ENCODE data around the gene DUS2. TPM values are rescaled to one million over a fixed set of nuclear protein-coding genes. Genes with fewer than 3 reads are reported as not detected.

The DUS2 gene
- total and polyA plus RNA-seq, 7 donors = 3.6 to 17.3 (median 6.6) TPM

DNA sequence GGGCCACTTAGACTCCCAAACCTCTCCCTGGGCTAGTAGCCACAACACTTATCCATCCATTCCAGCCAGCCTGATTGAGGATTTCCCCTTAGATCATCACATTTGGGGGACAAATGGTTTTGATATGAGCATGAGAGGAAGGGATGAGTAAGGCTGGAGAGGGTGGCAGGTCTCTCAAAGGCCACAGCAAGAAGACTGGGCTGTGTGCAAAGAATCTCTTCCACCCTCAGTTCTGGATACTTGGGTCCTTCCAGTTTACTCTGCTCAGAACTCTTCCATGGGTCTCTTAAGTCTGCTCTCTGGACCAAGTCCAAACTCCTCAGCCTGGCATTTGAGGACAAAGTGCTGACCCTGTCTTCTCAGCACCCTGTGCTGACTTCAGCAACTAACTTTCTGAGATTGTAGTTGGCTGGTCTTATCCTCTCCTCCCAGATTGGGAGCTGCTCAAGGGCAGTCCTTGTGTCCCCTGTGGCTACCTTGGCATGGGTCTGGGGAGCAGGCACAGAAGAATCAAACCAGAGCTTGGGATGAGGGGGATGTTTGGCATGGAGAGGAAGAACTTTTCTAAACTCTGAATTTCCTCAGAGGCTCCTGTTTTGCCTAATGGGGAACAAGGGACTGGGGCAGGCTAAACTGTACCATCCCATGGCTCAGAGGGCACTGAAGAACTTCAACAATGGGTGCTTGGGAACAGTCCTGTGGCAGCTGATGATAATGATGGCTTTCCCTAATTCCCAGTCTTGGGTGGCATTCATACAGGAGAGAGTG lies 59.0 kb downstream of the DUS2 start:
- DNase-seq = no peak
- Histone ChIP-seq H3K27ac (peak overlapping the region in 1 of 4 donors; percentile 18), H3K9me3 (no peaks in the 10 kb centered on the region), H3K4me3 (no peak overlapping the region), H3K4me1 (peaks cover 0 to 34% (median 22%) of the 10 kb centered on the region in 4 donors), H3K36me3 (peaks cover 0 to 20% (median 5%) of the 10 kb centered on the region in 4 donors), H3K27me3 (no peaks in the 10 kb centered on the region)
- intact Hi-C loops (cut with DNase I) = no loop called here
- TF ChIP-seq POLR2AphosphoS5 (IDR thresholded peaks at IDR 0.05) = no peak
- TF ChIP-seq POLR2A (IDR thresholded peaks at IDR 0.05) = no peak
- TF ChIP-seq, protein P1, sequence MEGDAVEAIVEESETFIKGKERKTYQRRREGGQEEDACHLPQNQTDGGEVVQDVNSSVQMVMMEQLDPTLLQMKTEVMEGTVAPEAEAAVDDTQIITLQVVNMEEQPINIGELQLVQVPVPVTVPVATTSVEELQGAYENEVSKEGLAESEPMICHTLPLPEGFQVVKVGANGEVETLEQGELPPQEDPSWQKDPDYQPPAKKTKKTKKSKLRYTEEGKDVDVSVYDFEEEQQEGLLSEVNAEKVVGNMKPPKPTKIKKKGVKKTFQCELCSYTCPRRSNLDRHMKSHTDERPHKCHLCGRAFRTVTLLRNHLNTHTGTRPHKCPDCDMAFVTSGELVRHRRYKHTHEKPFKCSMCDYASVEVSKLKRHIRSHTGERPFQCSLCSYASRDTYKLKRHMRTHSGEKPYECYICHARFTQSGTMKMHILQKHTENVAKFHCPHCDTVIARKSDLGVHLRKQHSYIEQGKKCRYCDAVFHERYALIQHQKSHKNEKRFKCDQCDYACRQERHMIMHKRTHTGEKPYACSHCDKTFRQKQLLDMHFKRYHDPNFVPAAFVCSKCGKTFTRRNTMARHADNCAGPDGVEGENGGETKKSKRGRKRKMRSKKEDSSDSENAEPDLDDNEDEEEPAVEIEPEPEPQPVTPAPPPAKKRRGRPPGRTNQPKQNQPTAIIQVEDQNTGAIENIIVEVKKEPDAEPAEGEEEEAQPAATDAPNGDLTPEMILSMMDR (IDR thresholded peaks at IDR 0.05) = no peak
- no peak for TF ChIP-seq EP300 (IDR thresholded peaks at IDR 0.05)

DNA sequence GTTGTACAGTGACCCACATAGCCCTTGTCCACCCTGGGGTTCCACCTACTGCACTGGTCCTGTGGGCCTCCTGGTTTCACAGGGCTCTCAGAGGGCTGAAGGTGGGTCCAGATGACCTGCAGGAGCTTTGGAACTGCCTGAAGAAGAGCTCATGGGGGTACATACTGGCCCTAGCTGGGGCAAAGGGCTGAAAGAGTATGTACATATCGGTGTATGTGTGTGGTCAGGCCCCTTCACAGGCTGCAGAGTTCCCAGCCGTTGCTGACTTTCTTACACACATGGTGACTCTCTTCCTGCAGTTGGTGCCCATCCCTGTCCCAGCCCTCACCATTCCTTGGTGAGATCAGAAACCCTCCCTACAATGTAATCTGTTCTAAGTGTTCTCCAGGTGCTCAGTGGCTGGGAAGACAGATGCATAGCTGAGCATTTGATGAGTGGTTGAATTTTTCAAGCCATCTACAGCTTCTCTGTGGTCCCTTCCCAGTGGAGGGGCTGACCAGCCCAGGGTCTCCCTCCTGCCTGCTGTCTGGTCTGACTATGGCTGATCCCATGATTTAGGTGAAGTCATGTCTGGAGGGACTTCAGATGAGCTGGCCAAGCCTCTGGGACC lies 59.6 kb downstream of the DUS2 start:
- no peak overlapping the region for H3K4me3 ChIP-seq
- H3K9me3 ChIP-seq = no peaks in the 10 kb centered on the region
- no peaks in the 10 kb centered on the region for H3K27me3 ChIP-seq
- H3K27ac ChIP-seq = peak overlapping the region in 3 of 4 donors; percentile 91 to 99 (median 94)
- H3K36me3 ChIP-seq = peaks cover 0 to 13% (median 5%) of the 10 kb centered on the region in 4 donors
- 78 to 87% methylated on average over 2 of the region's 2 CpGs for WGBS, 2 donors
- DNase-seq = no peak
- TF ChIP-seq EP300 (IDR thresholded peaks at IDR 0.05) (no peak), POLR2AphosphoS5 (IDR thresholded peaks at IDR 0.05) (no peak)
- H3K4me1 ChIP-seq = peaks cover 0 to 41% (median 26%) of the 10 kb centered on the region in 4 donors
- intact Hi-C loops (cut with DNase I) = no loop called here

DNA sequence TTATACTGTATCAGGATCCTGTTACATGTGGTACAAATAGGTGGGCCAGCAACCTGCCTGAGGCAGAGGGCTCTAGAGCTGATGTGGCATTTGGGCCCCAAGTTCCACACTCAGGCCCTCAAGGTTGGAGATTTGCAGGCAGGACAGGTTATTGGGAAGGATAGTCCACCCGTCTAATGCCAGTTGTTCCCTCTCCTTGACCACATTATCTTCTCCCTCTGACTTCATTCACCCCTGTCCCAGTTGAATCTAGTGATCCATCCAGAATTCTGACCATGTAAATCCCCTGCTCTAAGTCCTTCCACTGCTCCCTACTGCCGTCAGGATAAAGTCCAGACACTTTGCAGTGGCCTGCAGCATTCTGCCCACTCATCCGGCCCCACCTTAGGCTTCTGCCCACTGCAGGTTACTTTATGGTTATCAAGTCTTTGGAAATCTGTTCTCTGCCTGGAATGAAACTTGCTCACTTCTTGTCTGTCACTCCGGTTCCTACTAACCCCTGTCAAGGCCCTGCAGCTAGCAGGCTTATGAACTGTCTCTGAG lies 60.2 kb downstream of the DUS2 start:
- intact Hi-C loops (cut with DNase I) = no loop called here
- no peaks in the 10 kb centered on the region for H3K9me3 ChIP-seq
- H3K27ac ChIP-seq = peak overlapping the region; percentile 91 to 99 (median 94)
- H3K4me1 ChIP-seq = peaks cover 0 to 44% (median 28%) of the 10 kb centered on the region in 4 donors
- H3K4me3 ChIP-seq = no peak overlapping the region
- H3K36me3 ChIP-seq = peaks cover 0 to 8% (median under 1%) of the 10 kb centered on the region in 4 donors
- WGBS, 2 donors = 90 to 94% methylated on average over 4 of the region's 4 CpGs
- no peaks in the 10 kb centered on the region for H3K27me3 ChIP-seq
- no peak for DNase-seq
- no peak for TF ChIP-seq EP300 (IDR thresholded peaks at IDR 0.05)
- TF ChIP-seq POLR2A (IDR thresholded peaks at IDR 0.05) = no peak
- TF ChIP-seq, protein P1 (IDR thresholded peaks at IDR 0.05) = no peak
- TF ChIP-seq POLR2AphosphoS5 (IDR thresholded peaks at IDR 0.05) = no peak

DNA sequence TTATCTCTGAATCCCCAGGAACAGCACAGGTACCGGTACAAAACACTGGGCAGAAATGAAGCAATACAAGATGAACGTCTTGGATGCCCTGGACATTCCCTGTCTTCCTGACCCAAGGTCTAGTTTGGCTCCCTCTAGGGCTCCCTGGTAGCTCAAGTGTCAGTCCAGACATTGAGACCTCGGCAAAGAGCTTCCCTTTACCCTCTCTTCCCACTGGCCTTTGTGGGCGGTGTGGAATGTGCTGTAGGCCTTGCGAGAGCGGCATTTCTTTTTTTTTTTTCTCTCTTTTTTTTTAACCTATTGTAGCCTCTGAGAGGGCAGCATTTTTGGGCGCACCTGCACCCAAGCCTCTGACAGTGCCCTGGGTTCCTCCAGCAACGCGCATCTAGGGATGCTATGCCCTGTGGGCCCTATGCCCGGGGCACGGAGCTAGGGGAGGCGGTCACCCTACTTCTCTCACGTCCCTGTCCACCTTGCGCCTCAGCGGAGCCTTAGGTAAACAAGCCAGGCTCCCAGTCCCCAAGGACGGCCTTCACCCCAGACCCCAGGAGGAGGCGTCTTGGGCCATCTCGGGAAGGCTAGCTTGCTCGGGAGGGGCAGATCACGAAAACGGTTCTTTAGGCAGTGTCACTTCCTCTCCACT lies 60.9 kb downstream of the DUS2 start:
- H3K36me3 ChIP-seq = peaks cover 0 to 3% (median 0%) of the 10 kb centered on the region in 4 donors
- TF ChIP-seq EP300 (IDR thresholded peaks at IDR 0.05) (no peak), POLR2A (IDR thresholded peaks at IDR 0.05) (no peak), POLR2AphosphoS5 (IDR thresholded peaks at IDR 0.05) (no peak)
- TF ChIP-seq, protein P1 (IDR thresholded peaks at IDR 0.05) = no peak
- H3K4me1 ChIP-seq = peaks cover 0 to 44% (median 30%) of the 10 kb centered on the region in 4 donors
- DNase-seq = peak; percentile 76
- H3K4me3 ChIP-seq = peak overlapping the region; percentile 45 to 97 (median 80)
- WGBS, 2 donors = 47 to 50% methylated on average over 21 of the region's 21 CpGs
- H3K27me3 ChIP-seq = no peaks in the 10 kb centered on the region
- H3K27ac ChIP-seq = peak overlapping the region; percentile 91 to 99 (median 94)
- intact Hi-C loops (cut with DNase I) = no loop called here
- no peaks in the 10 kb centered on the region for H3K9me3 ChIP-seq

All from sigmoid colon (tissue), 7 donors.